ENCODE measurements around the gene UBE2J2. TPM values are rescaled to one million over a fixed set of nuclear protein-coding genes. Genes with fewer than 3 reads are reported as not detected.

The UBE2J2 gene
- total and polyA plus RNA-seq, 8 donors, result 14.0 to 252 (median 46.5) TPM

GRCh38 chr1:1244192-1244811 is 29.4 kb downstream of the UBE2J2 start:
- intact Hi-C loops (cut with DNase I; ENCODE audit: low total_unique reads), result no loop called here
- Histone ChIP-seq H3K27me3 (peaks cover 7 to 73% (median 43%) of the 10 kb centered on the region in 3 donors), H3K4me3 (peak overlapping the region in 1 of 4 donors; percentile 28), H3K36me3 (peaks cover 0 to 3% (median 0%) of the 10 kb centered on the region in 4 donors), H3K4me1 (peaks cover 10 to 31% (median 23%) of the 10 kb centered on the region in 4 donors), H3K27ac (no peak overlapping the region), H3K9me3 (no peaks in the 10 kb centered on the region)
- TF ChIP-seq EP300 (IDR thresholded peaks at IDR 0.05) (no peak), POLR2A (IDR thresholded peaks at IDR 0.05) (no peak), POLR2AphosphoS5 (IDR thresholded peaks at IDR 0.05) (no peak), CTCF (IDR thresholded peaks at IDR 0.05) (no peak)
- 24 to 60% (median 37%) methylated on average over 22 to 30 of the region's 30 CpGs for WGBS, 5 donors
- DNase-seq, result peak; percentile 64 to 73

- no peaks in the 10 kb centered on the region for H3K9me3 ChIP-seq
- intact Hi-C loops (cut with DNase I; ENCODE audit: low total_unique reads), result no loop called here
- peak overlapping the region in 1 of 5 donors; percentile 2 for H3K27ac ChIP-seq
- DNase-seq, result no peak
- no peak for TF ChIP-seq EP300 (IDR thresholded peaks at IDR 0.05)
- no peak for TF ChIP-seq POLR2AphosphoS5 (IDR thresholded peaks at IDR 0.05)
- no peak for TF ChIP-seq CTCF (IDR thresholded peaks at IDR 0.05)
- no peak for TF ChIP-seq POLR2A (IDR thresholded peaks at IDR 0.05)
- peaks cover 0 to 3% (median 0%) of the 10 kb centered on the region in 4 donors for H3K36me3 ChIP-seq
- peaks cover 10 to 31% (median 23%) of the 10 kb centered on the region in 4 donors for H3K4me1 ChIP-seq
- peak overlapping the region in 1 of 4 donors; percentile 28 for H3K4me3 ChIP-seq
- 19 to 49% (median 43%) methylated on average over 6 to 23 of the region's 23 CpGs for WGBS, 5 donors
- H3K27me3 ChIP-seq, result peaks cover 7 to 78% (median 48%) of the 10 kb centered on the region in 3 donors
Observed at GRCh38 chr1:1243807-1244191, 29.9 kb downstream of the UBE2J2 start.

GRCh38 chr1:1243266-1243660 is 30.4 kb downstream of the UBE2J2 start:
- no peak for DNase-seq
- Histone ChIP-seq H3K27me3 (peaks cover 7 to 79% (median 53%) of the 10 kb centered on the region in 3 donors), H3K9me3 (no peaks in the 10 kb centered on the region), H3K27ac (no peak overlapping the region), H3K36me3 (peaks cover 0 to 3% (median 0%) of the 10 kb centered on the region in 4 donors), H3K4me3 (no peak overlapping the region), H3K4me1 (peaks cover 10 to 37% (median 27%) of the 10 kb centered on the region in 4 donors)
- TF ChIP-seq POLR2A (IDR thresholded peaks at IDR 0.05) (no peak), EP300 (IDR thresholded peaks at IDR 0.05) (no peak), CTCF (IDR thresholded peaks at IDR 0.05) (no peak), POLR2AphosphoS5 (IDR thresholded peaks at IDR 0.05) (no peak)
- intact Hi-C loops (cut with DNase I; ENCODE audit: low total_unique reads), result no loop called here
- 79 to 95% (median 93%) methylated on average over 4 to 23 of the region's 23 CpGs for WGBS, 5 donors

- H3K4me3 ChIP-seq, result no peak overlapping the region
- DNase-seq, result no peak
- intact Hi-C loops (cut with DNase I; ENCODE audit: low total_unique reads), result no loop called here
- 83 to 92% (median 88%) methylated on average over 7 to 41 of the region's 41 CpGs for WGBS, 5 donors
- H3K27me3 ChIP-seq, result peaks cover 7 to 79% (median 57%) of the 10 kb centered on the region in 3 donors
- H3K9me3 ChIP-seq, result no peaks in the 10 kb centered on the region
- peaks cover 15 to 43% (median 33%) of the 10 kb centered on the region in 4 donors for H3K4me1 ChIP-seq
- TF ChIP-seq POLR2A (IDR thresholded peaks at IDR 0.05) (no peak), CTCF (IDR thresholded peaks at IDR 0.05) (no peak), EP300 (IDR thresholded peaks at IDR 0.05) (no peak), POLR2AphosphoS5 (IDR thresholded peaks at IDR 0.05) (no peak)
- H3K27ac ChIP-seq, result no peak overlapping the region
- peaks cover 0 to 3% (median 0%) of the 10 kb centered on the region in 4 donors for H3K36me3 ChIP-seq
Observed at GRCh38 chr1:1242461-1243265, 31.0 kb downstream of the UBE2J2 start.

Data from stomach (tissue), 9 donors.